Activated CD8-positive, alpha-beta memory T cell treated with anti-CD3 and anti-CD28 coated beads, Interleukin-2, amount 50 U/mL, for 1 hour (primary cell): Measurements from ENCODE around the gene MRPL14.

Experiments used
- DNase-seq: peaks from one replicate; pipeline ENCODE4 v3.0.0-alpha.2; 2020; ENCODE audit errors: extremely low read depth

Gene MRPL14

GRCh38 chr6:44078827-44079671 lies 48.2 kb downstream of the MRPL14 start:
- DNase-seq, result peak; percentile 9

- DNase-seq, result no peak
Measured at GRCh38 chr6:44078219-44078826, 48.9 kb downstream of the MRPL14 start.

GRCh38 chr6:44077214-44077946 lies 49.9 kb downstream of the MRPL14 start:
- no peak for DNase-seq

GRCh38 chr6:44076356-44077213 lies 50.7 kb downstream of the MRPL14 start:
- DNase-seq, result no peak

- DNase-seq, result no peak
Measured at GRCh38 chr6:44075647-44076355, 51.5 kb downstream of the MRPL14 start.

GRCh38 chr6:44074813-44075646 lies 52.2 kb downstream of the MRPL14 start:
- no peak for DNase-seq

- DNase-seq, result peak; percentile 34
Measured at GRCh38 chr6:44074439-44074812, 52.8 kb downstream of the MRPL14 start.

GRCh38 chr6:44073612-44074438 lies 53.4 kb downstream of the MRPL14 start:
- no peak for DNase-seq

- DNase-seq, result peak; percentile 16
Measured at GRCh38 chr6:44072959-44073611, 54.2 kb downstream of the MRPL14 start.

- DNase-seq, result no peak
Measured at GRCh38 chr6:44072452-44072958, 54.7 kb downstream of the MRPL14 start.

GRCh38 chr6:44071670-44072451 lies 55.4 kb downstream of the MRPL14 start:
- no peak for DNase-seq

- no peak for DNase-seq
Measured at GRCh38 chr6:44068607-44069296, 58.5 kb downstream of the MRPL14 start.

GRCh38 chr6:44067173-44068139 lies 59.8 kb downstream of the MRPL14 start:
- DNase-seq, result no peak

GRCh38 chr6:44066394-44067172 lies 60.7 kb downstream of the MRPL14 start:
- DNase-seq, result no peak
